Esophagus mucosa (tissue), 1 donor: ENCODE data around the gene GUCY1B1. TPM values are rescaled to one million over a fixed set of nuclear protein-coding genes. Genes with fewer than 3 reads are reported as not detected.
"Not testable (repeated sequence)": the region's sequence is repeated elsewhere in the genome, so short reads cannot be mapped to it uniquely, and the experiment has no call there.

Source experiments
- ATAC-seq: fragments of 200-7000 bp; cut with Tn5 transposase; one replicate; pipeline ENCODE4 v1.9.1; 2020
- total RNA-seq: library from RNA; stranded (reverse); gene quantifications from one replicate; pipeline ENCODE4 v1.2.4, GENCODE V29; 2023
- donor health status: DM: yes; HTN: yes; CAD: no.

Gene GUCY1B1
- total RNA-seq, 1 donor from 2014 or later, result 0.96 TPM

GRCh38 chr4:155762334-155762733, 3.5 kb downstream of the GUCY1B1 start:
- no peak for ATAC-seq

- ATAC-seq, result no peak
Measured at GRCh38 chr4:155763551-155763950, 4.7 kb downstream of the GUCY1B1 start.

GRCh38 chr4:155765149-155765548, 6.3 kb downstream of the GUCY1B1 start:
- ATAC-seq, result no peak

- ATAC-seq, result no peak
Measured at GRCh38 chr4:155766622-155767021, 7.8 kb downstream of the GUCY1B1 start.

GRCh38 chr4:155768370-155768769, 9.5 kb downstream of the GUCY1B1 start:
- ATAC-seq, result no peak

- ATAC-seq, result no peak
Measured at GRCh38 chr4:155769090-155769489, 10.3 kb downstream of the GUCY1B1 start.

- no peak for ATAC-seq
Measured at GRCh38 chr4:155772459-155773195, 13.8 kb downstream of the GUCY1B1 start.

- ATAC-seq, result no peak
Measured at GRCh38 chr4:155773196-155773800, 14.5 kb downstream of the GUCY1B1 start.

- ATAC-seq, result no peak
Measured at GRCh38 chr4:155774033-155774432, 15.2 kb downstream of the GUCY1B1 start.

GRCh38 chr4:155777971-155778735, 19.3 kb downstream of the GUCY1B1 start:
- ATAC-seq, result no peak

GRCh38 chr4:155780775-155781174, 22.0 kb downstream of the GUCY1B1 start:
- ATAC-seq, result no peak

- no peak for ATAC-seq
Measured at GRCh38 chr4:155781249-155781831, 22.5 kb downstream of the GUCY1B1 start.

GRCh38 chr4:155784637-155785036, 25.8 kb downstream of the GUCY1B1 start:
- ATAC-seq, result no peak

- ATAC-seq, result no peak
Measured at GRCh38 chr4:155785828-155786227, 27.0 kb downstream of the GUCY1B1 start.

GRCh38 chr4:155787113-155787710, 28.4 kb downstream of the GUCY1B1 start:
- ATAC-seq, result peak; percentile 74

- ATAC-seq, result no peak
Measured at GRCh38 chr4:155789391-155789790, 30.6 kb downstream of the GUCY1B1 start.

- no peak for ATAC-seq
Measured at GRCh38 chr4:155789982-155790381, 31.2 kb downstream of the GUCY1B1 start.

GRCh38 chr4:155794589-155795236, 35.9 kb downstream of the GUCY1B1 start:
- no peak for ATAC-seq

GRCh38 chr4:155795991-155796390, 37.2 kb downstream of the GUCY1B1 start:
- ATAC-seq, result no peak

- ATAC-seq, result not testable (repeated sequence)
Measured at GRCh38 chr4:155797581-155797980, 38.8 kb downstream of the GUCY1B1 start.

GRCh38 chr4:155799116-155799793, 40.4 kb downstream of the GUCY1B1 start:
- no peak for ATAC-seq

GRCh38 chr4:155799794-155800123, 40.9 kb downstream of the GUCY1B1 start:
- ATAC-seq, result no peak
